Liver (tissue), 9 donors: ENCODE results near the gene PDCL2. TPM values are rescaled to one million over a fixed set of nuclear protein-coding genes. Genes with fewer than 3 reads are reported as not detected.

ENCODE experiments used
- DNase-seq: peaks from one replicate; pipeline ENCODE4 v3.0.0-alpha.2; 2017; ENCODE audit warnings: low spot score
- H3K27ac ChIP-seq, 2 donors: one replicate each; pipeline ENCODE4 v1.7.0; 2013; ENCODE audit warnings: inconsistent platforms in 2 of 2, low read length in 2 of 2, control low read depth in 1 of 2, low read depth in 1 of 2, mild to moderate bottlenecking in 1 of 2
- H3K27me3 ChIP-seq, 4 donors: one replicate each; pipeline versions ENCODE4 v1.6.1 to v1.7.0; 2013; ENCODE audit warnings: low read length in 3 of 4, inconsistent platforms in 1 of 4, mild to moderate bottlenecking in 1 of 4, moderate library complexity in 1 of 4; ENCODE audit not compliant: control insufficient read depth in 4 of 4, insufficient read depth in 4 of 4
- H3K36me3 ChIP-seq, 4 donors: one replicate each; pipeline versions ENCODE4 v1.6.1 to v1.7.0; 2013; ENCODE audit warnings: low read length in 3 of 4, mild to moderate bottlenecking in 3 of 4, low read depth in 1 of 4, moderate library complexity in 1 of 4; ENCODE audit not compliant: control insufficient read depth in 4 of 4, insufficient read depth in 3 of 4
- H3K4me1 ChIP-seq, 4 donors: one replicate each; pipeline versions ENCODE4 v1.6.1 to v1.7.0; 2013; ENCODE audit warnings: low read length in 3 of 4, mild to moderate bottlenecking in 3 of 4, moderate library complexity in 1 of 4; ENCODE audit not compliant: control insufficient read depth in 4 of 4, insufficient read depth in 4 of 4
- H3K4me3 ChIP-seq, 3 donors: one replicate each; pipeline versions ENCODE4 v1.6.1 to v1.7.0; 2013; ENCODE audit warnings: low read length in 3 of 3, control low read depth in 1 of 3, low read depth in 1 of 3, mild to moderate bottlenecking in 1 of 3
- H3K9ac ChIP-seq, 2 donors: one replicate each; pipeline ENCODE4 v1.7.0; 2013; ENCODE audit warnings: low read length in 2 of 2, mild to moderate bottlenecking in 2 of 2, moderate library complexity in 2 of 2, control low read depth in 1 of 2, low read depth in 1 of 2
- H3K9me3 ChIP-seq, 4 donors: one replicate each; pipeline versions ENCODE4 v1.6.1 to v1.7.0; 2013; ENCODE audit warnings: low read length in 3 of 4; ENCODE audit not compliant: control insufficient read depth in 4 of 4
- EGR1 ChIP-seq, 2 donors: IDR thresholded peaks; 2 replicates each; pipeline ENCODE4 v1.6.1; 2016 to 2018; ENCODE audit warnings: antibody characterized with exemption in 2 of 2, low read depth in 2 of 2
- FOXA2 ChIP-seq: IDR thresholded peaks from 2 replicates; pipeline ENCODE4 v1.6.1; 2016; ENCODE audit warnings: antibody characterized with exemption
- GABPA ChIP-seq, 2 donors: IDR thresholded peaks in 1 of 2; conservative IDR thresholded peaks in 1 of 2; 2 replicates each; pipeline ENCODE4 v1.6.1; 2016; ENCODE audit warnings: antibody characterized with exemption in 2 of 2, mild to moderate bottlenecking in 1 of 2, moderate library complexity in 1 of 2
- HNF4A ChIP-seq, 2 donors: conservative IDR thresholded peaks; 2 replicates each; pipeline ENCODE4 v1.6.1; 2016; ENCODE audit warnings: antibody characterized with exemption in 2 of 2, mild to moderate bottlenecking in 2 of 2
- HNF4G ChIP-seq: IDR thresholded peaks from 2 replicates; pipeline ENCODE4 v1.6.1; 2016; ENCODE audit warnings: antibody characterized with exemption
- JUND ChIP-seq, 2 donors: IDR thresholded peaks; 2 replicates each; pipeline ENCODE4 v1.6.1; 2016; ENCODE audit warnings: antibody characterized with exemption in 2 of 2
- NR2F2 ChIP-seq: IDR thresholded peaks from 2 replicates; pipeline ENCODE4 v1.6.1; 2016; ENCODE audit warnings: antibody characterized with exemption
- RAD21 ChIP-seq, 2 donors: IDR thresholded peaks; 2 replicates each; pipeline ENCODE4 v1.6.1; 2016; ENCODE audit warnings: antibody characterized with exemption in 2 of 2, mild to moderate bottlenecking in 2 of 2
- RXRA ChIP-seq, 2 donors: IDR thresholded peaks; 2 replicates each; pipeline ENCODE4 v1.6.1; 2017 to 2018; ENCODE audit warnings: antibody characterized with exemption in 2 of 2, mild to moderate bottlenecking in 1 of 2
- SP1 ChIP-seq: IDR thresholded peaks from 2 replicates; pipeline ENCODE4 v1.6.1; 2018; ENCODE audit warnings: antibody characterized with exemption, mild to moderate bottlenecking
- TAF1 ChIP-seq: conservative IDR thresholded peaks from 2 replicates; pipeline ENCODE4 v1.6.1; 2016; ENCODE audit warnings: antibody characterized with exemption, mild to moderate bottlenecking
- WGBS: extraction: QIAGEN DNeasy Blood & Tissue Kit; methylation state at CpG from one replicate; pipeline ENCODE4 v1.1.7; 2013; 5-methylcytosine and 5-hydroxymethylcytosine counted together
- polyA plus RNA-seq, 2 donors: library from polyadenylated mRNA; stranded (reverse) in 1 of 2; unstranded in 1 of 2; fragments of 200-250 nt in 1 of 2; fragments of >200 nt in 1 of 2; fragmentation: Nextera tagmentation in 1 of 2; extraction: Ambion mirVana in 1 of 2; gene quantifications; one replicate each; pipeline versions ENCODE4 v1.2.1 to v1.2.3, GENCODE V29; 2013 to 2015
- total RNA-seq, 2 donors: library from RNA; depleted of rRNA; stranded (reverse); fragments of >200 nt; gene quantifications; one replicate each; pipeline ENCODE4 v1.2.3, GENCODE V29; 2014
- TF ChIP-seq, protein P1 (sequence below): fragments of 150-350 bp; IDR thresholded peaks from 2 replicates; pipeline ENCODE4 v1.5.1; 2017; ENCODE audit warnings: improper control_type of control experiment, low read depth, low read length; ENCODE audit not compliant: missing input control
- TF ChIP-seq, protein P2 (sequence below): IDR thresholded peaks from 2 replicates; pipeline ENCODE4 v1.6.1; 2016; ENCODE audit warnings: antibody characterized with exemption
- TF ChIP-seq, protein P3 (sequence below): IDR thresholded peaks from 2 replicates; pipeline ENCODE4 v1.6.1; 2016; ENCODE audit warnings: antibody characterized with exemption, mild to moderate bottlenecking
- TF ChIP-seq, protein P4 (sequence below): IDR thresholded peaks from 2 replicates; pipeline ENCODE4 v1.6.1; 2016; ENCODE audit warnings: antibody characterized with exemption
- TF ChIP-seq, protein P5 (sequence below): IDR thresholded peaks from 2 replicates; pipeline ENCODE4 v1.6.1; 2016; ENCODE audit warnings: antibody characterized with exemption
- donor health status: healthy.
- donor health status: healthy.
- donor health status: healthy.
- donor health status: healthy.
- donor health status: healthy.

The PDCL2 gene, protein sequence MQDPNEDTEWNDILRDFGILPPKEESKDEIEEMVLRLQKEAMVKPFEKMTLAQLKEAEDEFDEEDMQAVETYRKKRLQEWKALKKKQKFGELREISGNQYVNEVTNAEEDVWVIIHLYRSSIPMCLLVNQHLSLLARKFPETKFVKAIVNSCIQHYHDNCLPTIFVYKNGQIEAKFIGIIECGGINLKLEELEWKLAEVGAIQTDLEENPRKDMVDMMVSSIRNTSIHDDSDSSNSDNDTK
- total RNA-seq, result not detected
- polyA plus RNA-seq, result not detected

DNA sequence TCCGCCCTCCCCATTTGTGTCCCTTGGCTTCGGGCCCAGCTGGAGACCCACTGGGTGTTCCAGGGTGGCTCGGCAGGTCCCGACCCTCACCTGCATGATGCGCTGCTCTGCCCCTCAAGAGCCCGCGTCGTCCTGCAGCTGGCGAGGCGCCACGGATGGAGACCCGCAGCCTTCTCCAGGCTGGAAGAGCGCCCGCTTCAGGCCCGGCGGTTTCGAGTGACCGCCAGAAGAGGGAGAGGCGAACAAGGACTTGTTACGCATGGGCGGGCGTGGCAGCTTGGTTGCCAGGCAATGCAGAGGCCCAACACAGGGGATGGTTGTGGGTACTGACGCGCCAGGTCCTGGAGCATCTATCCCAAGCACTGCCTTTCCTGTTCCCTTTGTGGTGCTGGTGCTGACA, at the start of gene PDCL2:
PDCL2 (minus strand) TSS at position 232 of the 400 bp plus-strand sequence; CDS start at position 96, 136 bp downstream.
- Histone ChIP-seq H3K27me3 (no peaks in the 10 kb centered on the region), H3K4me3 (no peak within 1 kb of the TSS), H3K36me3 (no peaks in the 10 kb centered on the region), H3K27ac (no peak within 1 kb of the TSS), H3K9ac (no peak within 1 kb of the TSS), H3K4me1 (no peaks in the 10 kb centered on the region), H3K9me3 (peaks cover 2 to 5% (median 4%) of the 10 kb centered on the region in 4 donors)
- no peak for DNase-seq
- WGBS, result 93% methylated on average over 24 of the region's 24 CpGs
- TF ChIP-seq, protein P1, sequence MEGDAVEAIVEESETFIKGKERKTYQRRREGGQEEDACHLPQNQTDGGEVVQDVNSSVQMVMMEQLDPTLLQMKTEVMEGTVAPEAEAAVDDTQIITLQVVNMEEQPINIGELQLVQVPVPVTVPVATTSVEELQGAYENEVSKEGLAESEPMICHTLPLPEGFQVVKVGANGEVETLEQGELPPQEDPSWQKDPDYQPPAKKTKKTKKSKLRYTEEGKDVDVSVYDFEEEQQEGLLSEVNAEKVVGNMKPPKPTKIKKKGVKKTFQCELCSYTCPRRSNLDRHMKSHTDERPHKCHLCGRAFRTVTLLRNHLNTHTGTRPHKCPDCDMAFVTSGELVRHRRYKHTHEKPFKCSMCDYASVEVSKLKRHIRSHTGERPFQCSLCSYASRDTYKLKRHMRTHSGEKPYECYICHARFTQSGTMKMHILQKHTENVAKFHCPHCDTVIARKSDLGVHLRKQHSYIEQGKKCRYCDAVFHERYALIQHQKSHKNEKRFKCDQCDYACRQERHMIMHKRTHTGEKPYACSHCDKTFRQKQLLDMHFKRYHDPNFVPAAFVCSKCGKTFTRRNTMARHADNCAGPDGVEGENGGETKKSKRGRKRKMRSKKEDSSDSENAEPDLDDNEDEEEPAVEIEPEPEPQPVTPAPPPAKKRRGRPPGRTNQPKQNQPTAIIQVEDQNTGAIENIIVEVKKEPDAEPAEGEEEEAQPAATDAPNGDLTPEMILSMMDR, result no peak
- TF ChIP-seq FOXA2 (no peak), HNF4A (conservative IDR thresholded peaks at IDR 0.05) (no peak), RAD21 (IDR thresholded peaks at IDR 0.05) (no peak), GABPA (IDR thresholded peaks at IDR 0.05 in 1 of 2, conservative IDR thresholded peaks at IDR 0.05 in 1 of 2) (no peak), NR2F2 (no peak), SP1 (no peak), JUND (IDR thresholded peaks at IDR 0.05) (no peak), RXRA (IDR thresholded peaks at IDR 0.05) (no peak), TAF1 (no peak), EGR1 (IDR thresholded peaks at IDR 0.05; ENCODE audit: low read depth in 2 of 2) (no peak), HNF4G (no peak)
- TF ChIP-seq, protein P2, sequence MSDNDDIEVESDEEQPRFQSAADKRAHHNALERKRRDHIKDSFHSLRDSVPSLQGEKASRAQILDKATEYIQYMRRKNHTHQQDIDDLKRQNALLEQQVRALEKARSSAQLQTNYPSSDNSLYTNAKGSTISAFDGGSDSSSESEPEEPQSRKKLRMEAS, result no peak
- TF ChIP-seq, protein P3, sequence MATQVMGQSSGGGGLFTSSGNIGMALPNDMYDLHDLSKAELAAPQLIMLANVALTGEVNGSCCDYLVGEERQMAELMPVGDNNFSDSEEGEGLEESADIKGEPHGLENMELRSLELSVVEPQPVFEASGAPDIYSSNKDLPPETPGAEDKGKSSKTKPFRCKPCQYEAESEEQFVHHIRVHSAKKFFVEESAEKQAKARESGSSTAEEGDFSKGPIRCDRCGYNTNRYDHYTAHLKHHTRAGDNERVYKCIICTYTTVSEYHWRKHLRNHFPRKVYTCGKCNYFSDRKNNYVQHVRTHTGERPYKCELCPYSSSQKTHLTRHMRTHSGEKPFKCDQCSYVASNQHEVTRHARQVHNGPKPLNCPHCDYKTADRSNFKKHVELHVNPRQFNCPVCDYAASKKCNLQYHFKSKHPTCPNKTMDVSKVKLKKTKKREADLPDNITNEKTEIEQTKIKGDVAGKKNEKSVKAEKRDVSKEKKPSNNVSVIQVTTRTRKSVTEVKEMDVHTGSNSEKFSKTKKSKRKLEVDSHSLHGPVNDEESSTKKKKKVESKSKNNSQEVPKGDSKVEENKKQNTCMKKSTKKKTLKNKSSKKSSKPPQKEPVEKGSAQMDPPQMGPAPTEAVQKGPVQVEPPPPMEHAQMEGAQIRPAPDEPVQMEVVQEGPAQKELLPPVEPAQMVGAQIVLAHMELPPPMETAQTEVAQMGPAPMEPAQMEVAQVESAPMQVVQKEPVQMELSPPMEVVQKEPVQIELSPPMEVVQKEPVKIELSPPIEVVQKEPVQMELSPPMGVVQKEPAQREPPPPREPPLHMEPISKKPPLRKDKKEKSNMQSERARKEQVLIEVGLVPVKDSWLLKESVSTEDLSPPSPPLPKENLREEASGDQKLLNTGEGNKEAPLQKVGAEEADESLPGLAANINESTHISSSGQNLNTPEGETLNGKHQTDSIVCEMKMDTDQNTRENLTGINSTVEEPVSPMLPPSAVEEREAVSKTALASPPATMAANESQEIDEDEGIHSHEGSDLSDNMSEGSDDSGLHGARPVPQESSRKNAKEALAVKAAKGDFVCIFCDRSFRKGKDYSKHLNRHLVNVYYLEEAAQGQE, result no peak
- TF ChIP-seq, protein P4, sequence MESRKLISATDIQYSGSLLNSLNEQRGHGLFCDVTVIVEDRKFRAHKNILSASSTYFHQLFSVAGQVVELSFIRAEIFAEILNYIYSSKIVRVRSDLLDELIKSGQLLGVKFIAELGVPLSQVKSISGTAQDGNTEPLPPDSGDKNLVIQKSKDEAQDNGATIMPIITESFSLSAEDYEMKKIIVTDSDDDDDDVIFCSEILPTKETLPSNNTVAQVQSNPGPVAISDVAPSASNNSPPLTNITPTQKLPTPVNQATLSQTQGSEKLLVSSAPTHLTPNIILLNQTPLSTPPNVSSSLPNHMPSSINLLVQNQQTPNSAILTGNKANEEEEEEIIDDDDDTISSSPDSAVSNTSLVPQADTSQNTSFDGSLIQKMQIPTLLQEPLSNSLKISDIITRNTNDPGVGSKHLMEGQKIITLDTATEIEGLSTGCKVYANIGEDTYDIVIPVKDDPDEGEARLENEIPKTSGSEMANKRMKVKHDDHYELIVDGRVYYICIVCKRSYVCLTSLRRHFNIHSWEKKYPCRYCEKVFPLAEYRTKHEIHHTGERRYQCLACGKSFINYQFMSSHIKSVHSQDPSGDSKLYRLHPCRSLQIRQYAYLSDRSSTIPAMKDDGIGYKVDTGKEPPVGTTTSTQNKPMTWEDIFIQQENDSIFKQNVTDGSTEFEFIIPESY, result no peak
- TF ChIP-seq, protein P5, sequence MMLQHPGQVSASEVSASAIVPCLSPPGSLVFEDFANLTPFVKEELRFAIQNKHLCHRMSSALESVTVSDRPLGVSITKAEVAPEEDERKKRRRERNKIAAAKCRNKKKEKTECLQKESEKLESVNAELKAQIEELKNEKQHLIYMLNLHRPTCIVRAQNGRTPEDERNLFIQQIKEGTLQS, result no peak
